GM19238 (cell line): ENCODE results near the gene CLDN20.
"Not testable (repeated sequence)": the region's sequence is repeated elsewhere in the genome, so short reads cannot be mapped to it uniquely, and the experiment has no call there.

Source experiments
- DNase-seq: peaks from one replicate; pipeline ENCODE4 v3.0.0; 2011; ENCODE audit warnings: low spot score; ENCODE audit not compliant: insufficient read length

The CLDN20 gene, protein sequence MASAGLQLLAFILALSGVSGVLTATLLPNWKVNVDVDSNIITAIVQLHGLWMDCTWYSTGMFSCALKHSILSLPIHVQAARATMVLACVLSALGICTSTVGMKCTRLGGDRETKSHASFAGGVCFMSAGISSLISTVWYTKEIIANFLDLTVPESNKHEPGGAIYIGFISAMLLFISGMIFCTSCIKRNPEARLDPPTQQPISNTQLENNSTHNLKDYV

DNA sequence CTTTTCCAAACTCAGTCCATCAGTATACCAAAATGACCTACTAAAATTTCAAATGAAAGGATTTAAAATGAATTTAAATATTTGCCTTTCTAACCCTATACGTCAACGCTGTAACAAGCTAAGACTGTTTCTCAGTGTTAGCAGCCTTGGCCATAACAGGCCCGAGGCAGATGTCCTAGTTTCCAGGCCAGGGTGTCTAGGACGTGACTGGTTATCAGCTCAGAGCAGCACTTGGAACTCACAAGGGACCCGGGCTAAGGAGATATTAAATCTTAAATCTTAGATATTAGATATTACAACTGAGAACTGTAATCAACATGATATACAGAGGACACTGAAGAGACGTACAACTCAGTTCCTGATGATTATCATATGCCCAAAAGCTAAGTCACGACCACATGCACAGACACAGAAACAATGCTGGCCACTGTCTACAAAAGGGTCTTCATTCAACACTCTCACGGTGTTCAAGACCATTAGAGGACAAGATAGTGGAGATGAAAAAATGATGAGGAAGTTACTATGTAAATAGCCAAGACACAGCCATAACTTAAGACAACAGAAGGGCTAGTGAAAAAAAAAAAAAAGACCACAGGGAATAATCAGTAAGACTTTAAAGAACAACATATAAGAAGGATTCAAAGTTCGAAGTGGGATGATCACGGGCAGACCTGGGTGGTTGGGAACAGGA is at the start of gene CLDN20:
TSS of gene CLDN20 (plus strand) at position 641 of the 691 bp plus-strand sequence. CDS start 11,707 bp downstream, outside the sequence.
- DNase-seq, result no peak

DNA sequence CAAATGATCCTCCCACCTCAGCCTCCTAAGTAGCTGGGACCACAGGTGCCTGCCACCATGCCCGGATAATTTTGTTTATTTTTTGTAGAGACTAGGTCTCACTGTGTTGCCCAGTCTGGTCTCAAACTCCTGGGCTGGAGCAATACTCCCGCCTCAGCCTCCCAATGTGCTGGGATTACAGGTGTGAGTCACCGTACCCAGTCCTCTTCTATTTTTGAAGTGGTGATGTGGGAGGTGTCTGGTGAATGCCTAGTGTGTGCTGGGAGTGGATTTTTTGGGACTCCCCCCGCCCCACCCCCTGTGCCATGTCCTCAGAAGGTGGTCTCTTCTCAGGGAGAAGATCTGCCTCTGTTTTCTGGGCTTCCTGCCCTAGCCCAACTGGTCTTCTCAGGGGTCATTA is 47.9 kb upstream of the CLDN20 start:
- no peak for DNase-seq

DNA sequence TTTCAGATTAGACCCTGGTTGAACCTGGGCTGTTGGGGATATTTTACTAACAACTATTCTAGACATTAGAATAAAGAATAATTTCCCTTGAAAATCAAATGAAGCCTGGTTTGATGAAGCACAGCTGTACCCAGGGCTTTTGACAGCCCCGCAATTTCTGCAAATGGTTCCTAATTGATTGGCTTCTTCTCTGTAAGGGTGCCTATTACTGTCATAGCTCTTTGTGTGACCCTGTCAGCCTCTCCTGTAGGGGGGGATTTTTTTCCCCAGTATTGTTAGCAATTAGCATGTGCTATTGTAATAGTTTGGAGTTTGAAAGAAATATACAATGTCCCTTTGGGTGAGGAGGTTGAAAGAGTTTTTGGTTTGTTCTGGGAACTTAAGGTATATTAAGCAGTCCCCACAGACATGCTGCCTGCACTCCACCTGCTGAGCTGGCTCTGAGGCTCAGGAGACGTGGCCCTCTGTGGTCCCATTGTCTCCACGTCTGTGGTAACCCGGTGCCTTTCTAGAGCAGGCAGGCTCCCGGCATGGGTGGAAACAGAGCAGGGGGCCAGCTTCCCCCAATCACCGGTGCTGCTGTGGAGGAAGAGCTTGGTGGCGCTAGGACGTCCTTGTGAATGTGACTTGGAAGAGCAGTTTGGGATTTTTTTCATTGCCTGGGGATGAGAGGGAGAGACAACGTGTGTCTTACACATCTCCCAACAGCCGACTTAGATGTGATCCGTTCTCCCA is 47.3 kb upstream of the CLDN20 start:
- no peak for DNase-seq

DNA sequence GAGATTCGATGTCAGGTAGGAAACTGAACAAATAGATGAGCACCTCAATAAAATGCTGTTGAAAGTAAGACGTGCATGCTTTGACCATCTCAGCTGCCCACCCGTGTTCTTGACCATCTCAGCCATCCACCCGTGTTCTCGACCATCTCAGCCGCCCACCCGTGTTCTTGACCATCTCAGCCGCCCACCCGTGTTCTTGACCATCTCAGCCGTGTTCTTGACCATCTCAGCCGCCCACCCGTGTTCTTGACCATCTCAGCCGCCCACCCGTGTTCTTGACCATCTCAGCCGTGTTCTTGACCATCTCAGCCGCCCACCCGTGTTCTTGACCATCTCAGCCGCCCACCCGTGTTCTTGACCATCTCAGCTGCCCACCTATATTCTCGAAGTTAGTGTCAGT is 45.1 kb upstream of the CLDN20 start:
- not testable (repeated sequence) for DNase-seq

DNA sequence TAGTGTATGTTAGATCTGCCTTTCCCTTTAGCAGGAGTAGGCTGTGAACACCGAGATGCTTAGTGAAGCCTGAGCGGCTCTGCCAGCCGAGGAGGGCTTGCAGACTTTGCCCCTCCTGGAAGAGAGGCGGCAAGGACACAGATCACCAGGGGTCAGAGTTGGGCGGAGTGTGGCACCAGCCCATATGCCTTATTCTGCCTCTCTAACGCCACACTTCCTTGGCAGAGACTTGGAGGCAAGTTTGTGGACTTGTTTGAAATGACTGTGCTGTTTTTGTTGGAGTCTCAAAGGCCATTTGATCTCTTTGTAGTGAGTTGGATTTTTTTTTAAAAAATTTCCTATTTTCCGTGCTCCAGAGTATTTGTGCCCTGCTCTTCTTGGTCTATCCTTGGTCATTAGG is 44.5 kb upstream of the CLDN20 start:
- no peak for DNase-seq

DNA sequence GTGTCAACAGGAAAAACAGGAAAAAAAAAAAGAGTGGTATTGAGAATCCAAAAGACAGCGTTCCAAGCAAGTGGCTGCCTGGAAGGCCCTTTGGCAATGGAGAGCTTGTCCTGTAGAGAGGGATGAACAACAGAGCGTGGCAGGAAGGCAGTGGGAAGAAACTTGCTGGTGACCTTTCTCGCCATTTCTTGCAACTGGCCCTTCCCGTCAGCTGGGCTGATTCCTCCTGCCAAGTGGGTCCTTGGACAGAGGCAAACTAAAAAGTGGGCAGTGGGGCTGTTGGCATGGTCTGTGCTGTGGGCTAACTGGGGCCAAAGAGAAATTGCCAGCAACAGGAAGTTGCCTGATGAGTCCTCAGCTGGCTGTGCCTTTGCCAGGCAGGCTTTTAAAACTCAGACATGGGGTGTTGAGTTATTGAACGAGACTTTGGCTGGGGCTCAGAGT is 43.9 kb upstream of the CLDN20 start:
- DNase-seq, result no peak

DNA sequence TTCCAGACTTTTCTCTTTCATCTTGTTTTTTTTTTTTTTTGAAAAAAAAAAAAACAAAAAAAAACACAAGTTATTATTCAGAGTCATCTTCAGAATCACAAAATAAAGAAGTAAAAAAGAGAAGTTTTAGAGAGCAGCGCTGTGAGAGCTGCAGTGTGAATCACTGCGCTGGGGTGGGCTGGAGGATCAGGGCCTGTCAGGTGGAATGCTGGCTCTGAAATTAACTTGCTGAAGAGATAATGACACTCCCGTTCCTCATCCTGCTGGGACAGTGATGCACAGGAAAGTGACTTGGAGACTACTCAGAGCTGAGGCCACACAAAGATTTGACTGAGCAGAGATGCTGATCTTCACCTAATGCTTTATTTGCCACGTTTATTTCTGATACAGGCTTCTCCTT is 42.7 kb upstream of the CLDN20 start:
- DNase-seq, result no peak

DNA sequence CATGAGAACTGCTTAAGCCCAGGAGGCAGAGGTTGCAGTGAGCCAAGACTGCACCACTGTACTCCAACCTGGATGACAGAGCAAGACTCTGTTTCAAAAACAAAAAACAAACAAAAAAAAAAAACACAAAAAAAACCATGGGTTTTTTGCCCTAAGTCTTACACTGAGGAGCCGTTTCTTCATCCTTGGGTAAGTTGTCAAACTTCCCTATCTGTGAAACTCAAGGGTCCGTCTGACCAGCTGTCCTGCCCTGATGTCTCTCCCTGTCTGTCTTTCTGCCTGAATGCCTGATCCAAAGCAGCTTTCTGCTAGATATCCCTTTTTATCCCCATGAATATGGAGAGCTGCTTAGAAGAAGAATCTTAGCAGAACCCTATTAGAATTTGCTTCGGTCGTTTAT is 41.3 kb upstream of the CLDN20 start:
- DNase-seq, result no peak

DNA sequence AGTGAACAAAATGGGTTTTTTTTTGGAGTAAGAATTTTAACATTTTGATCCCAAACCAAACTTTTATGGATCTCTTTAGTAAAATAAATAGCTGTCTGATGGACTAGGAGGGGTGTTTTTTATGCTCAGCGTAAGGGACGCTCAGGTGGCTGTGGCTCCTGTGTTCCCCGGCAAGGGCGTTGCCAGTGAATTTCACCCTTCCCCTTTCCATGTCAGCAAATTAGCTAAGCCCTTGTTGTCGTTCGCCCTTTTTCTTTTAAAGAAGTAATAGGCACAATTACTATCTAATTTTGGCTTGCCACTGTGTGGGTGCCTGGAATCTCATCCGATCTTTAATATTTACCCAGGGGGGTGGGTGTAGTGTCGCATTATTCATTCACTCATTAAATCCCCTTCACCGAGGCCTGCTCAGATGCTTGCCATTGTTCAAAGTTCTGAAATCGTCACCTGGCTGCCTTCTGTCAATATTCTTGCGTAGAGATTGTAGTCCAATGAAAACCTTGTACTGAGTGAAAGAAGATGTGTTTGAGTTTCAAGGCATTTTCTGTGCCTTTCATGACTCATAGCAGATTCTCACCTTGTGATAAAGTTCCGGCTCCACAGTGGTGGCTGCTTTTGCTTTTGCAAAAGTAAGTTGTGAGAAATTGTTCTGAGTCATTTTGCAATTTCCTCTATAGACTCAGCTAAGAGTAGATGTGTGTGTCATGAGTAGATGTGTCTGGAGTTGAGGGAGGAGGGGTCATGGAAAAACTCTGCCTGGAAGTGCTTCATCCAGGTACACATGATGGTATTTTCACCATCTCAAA is 40.0 kb upstream of the CLDN20 start:
- peak; percentile 37 for DNase-seq

DNA sequence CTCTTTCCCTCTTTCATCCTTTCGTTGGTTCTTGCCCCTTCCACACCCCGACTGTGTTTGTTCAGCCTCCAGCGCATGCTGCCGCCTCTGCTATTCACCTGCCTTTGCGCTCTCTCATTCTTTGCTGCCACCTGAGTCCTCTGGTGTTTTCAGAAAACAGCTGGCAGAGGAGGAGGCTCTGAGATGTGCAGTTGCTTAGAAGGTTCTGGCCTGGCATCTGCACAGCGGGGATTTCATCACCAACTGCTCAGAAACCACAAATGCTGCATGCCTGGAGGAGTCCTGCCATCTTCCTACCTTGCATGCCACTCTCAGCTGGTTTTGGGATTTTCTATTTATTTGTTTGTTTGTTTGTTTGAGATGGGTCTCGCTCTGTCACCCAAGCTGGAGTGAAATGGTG is 39.2 kb upstream of the CLDN20 start:
- no peak for DNase-seq

DNA sequence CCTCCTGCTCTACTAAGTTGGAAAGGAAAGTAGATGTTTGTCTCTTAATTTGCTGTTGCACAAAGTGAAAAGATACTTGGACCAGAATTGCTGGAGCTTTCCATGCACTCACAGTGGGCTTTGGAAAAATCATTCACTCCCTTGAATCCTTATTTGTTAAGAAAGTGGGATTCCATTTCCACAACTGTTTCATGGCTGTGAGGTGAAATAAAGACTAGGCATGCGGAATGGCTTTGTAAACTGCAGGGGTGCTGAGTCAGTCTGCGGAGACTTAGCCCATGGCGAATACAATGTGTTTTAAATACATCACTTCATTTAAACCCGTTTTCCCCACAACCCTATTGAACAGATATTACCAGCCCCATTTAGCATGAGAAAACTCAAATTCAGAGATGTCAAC is 36.8 kb upstream of the CLDN20 start:
- no peak for DNase-seq

DNA sequence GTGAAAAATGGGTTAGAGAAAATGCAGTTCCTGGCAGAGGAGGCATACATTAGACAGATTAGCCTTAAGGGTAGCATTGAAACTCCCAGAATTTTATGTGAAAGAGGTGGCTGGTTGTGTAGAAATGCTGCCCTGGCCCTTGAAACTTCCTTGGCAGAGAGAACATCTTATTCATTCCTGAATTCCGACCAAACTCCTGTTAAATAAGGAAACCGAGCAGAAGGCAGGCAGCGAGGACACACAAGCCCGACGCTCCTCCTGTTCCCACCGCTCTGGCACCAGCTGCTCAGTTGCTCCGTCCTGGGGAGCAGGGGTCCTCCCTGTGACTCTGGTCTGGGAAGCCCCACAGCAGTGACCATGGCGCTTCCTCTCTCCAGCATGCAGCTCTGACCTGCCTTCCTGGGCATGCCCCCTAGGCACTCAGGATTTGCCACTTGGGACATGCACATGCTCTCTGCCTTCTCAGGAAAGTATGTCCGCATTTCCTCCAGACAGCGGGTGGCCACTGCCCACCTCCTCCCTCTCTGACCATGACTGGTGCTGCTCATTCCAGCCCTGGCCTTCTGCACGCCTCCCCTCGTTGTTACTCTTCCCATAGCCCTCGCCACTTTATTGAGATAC is 35.2 kb upstream of the CLDN20 start:
- no peak for DNase-seq

DNA sequence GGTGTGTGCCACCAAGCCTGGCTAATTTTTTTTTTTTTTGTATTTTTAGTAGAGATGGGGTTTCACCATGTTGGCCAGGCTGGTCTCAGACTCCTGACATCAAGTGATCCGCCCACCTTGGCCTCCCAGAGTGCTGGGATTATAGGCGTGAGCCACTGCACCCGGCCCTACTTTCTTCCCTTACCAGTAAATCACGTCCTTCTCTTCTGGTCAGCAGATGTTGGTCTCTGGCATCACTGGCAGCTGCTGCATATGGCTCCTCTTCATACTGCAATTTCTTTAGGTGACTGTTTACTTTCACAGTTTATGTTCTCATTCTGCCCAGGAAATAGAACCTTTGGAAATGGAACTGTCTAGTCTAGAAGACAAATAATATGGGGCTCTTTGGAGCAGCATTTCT is 32.8 kb upstream of the CLDN20 start:
- not testable (repeated sequence) for DNase-seq

DNA sequence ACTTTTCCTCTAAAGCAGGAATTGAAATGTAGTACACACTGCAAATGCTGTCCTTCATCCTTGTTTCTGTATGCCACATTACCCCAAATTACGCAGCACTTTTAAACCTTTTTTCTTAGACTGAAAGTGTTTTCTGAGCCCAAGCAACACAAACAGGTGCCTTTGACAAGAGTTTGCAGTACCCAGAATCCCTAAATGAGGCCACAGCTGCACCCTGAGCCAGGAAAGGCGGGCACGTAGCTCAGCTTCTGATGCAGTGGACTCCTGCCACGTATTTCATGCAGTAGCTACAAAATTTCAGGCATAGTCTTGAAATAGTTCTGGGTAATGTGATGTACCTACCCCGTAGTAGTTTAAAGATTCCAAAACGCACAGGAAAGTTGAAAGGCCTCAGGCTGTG is 31.0 kb upstream of the CLDN20 start:
- no peak for DNase-seq

DNA sequence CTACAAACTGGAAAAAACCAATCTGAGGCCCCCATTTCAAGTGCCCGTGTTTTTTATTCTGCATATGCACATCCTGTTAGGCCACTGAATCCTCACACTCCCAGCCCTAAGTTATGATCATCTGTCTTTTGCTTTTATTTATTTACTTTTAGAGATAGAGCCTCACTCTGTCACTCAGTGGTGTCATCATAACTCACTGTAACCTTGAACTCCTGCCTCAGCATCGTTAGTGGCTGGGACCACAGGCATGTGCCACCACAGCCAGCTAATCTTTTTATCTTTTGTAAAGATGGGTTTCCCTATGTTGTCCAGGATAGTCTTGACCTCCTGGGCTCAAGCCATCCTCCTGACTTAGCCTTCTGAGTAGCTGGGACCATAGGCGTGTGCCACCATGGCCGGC is 29.6 kb upstream of the CLDN20 start:
- DNase-seq, result no peak

DNA sequence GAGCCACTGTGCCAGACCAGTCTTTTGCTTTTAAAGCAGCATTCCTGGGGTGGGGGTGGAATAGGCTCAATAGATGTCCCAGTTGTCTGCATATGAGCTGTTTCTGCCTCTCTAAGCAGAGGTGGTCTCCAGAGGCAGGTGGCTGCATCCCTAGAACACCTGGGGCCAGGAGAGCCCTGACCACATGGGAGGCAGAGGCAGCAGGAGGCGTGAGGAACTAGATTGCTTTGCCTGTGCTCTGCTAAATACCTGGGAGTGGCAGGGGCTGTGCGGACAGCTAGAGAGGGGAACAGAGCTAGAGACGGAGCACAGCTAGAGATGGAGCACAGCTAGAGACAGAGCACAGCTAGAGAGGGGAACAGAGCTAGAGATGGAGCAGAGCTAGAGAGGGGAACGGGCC is 29.1 kb upstream of the CLDN20 start:
- DNase-seq, result no peak

DNA sequence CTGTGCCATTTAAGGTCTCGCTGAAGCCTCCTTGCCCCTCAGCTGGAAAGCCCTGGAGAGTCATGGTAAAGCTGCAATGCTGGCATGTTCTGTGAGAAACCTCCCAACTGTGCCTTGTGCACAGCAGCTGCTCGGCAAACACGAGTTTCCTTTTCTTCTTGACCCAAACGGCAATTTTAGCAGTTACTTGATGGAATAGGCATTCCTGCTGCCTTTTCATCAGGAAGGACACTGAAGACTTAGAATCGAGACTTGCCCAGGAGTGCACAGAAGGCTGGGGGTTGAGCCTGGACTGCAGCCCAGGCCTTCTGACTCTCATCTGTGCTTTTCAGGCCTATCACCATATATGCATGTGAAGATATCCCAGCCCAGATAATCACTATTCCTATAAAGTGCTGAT is 28.7 kb upstream of the CLDN20 start:
- DNase-seq, result no peak

DNA sequence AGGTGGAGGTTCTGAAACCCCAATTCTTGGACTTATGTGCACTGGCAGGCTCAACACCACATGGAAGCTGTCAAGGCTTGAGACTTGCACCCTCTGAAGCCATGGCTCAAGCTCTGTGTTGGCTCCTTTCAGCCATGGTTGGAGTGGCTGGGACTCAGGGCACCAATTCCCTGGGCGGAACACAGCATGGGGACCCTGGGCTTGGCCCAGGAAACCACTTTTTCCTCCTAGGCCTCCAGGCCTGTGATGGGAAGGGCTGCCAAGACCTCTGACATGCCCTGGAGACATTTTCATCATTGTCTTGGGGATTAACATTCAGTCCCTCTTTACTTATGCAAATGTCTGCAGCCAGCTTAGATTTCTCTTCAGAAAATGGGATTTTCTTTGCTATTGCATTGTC is 26.2 kb upstream of the CLDN20 start:
- DNase-seq, result no peak

DNA sequence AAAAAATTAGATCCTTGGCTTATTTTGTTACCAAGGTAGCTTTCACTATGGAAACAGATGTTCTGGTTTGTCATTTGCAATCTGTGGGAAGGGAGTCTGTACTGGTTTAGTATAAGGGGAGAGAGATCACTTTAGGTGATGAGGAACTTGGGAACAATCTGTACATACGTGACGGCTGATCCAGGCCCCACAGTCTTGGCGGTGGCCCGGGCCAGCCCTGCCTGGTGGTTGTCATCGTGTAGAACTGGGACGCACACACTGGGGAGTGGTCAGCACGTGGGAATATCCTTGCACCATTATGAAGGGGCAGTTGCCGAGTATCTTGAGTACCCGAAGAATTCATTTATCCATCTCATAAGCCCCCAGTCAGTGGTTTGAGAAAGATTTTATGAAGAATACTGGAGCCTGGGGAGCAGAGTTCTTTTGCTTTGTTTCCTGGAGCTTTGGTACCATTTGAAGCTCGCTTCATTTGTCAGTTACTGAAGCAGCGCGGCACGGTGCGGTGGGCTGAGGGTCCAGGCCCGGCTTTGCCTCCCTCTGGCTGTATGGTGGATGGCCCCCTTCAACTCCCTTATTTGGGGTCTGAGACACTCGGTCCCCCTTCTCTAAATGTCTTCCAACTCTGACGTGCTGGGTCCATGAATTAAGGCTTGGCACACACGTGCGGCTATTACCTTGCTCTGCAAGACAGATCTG is 22.8 kb upstream of the CLDN20 start:
- DNase-seq, result no peak

DNA sequence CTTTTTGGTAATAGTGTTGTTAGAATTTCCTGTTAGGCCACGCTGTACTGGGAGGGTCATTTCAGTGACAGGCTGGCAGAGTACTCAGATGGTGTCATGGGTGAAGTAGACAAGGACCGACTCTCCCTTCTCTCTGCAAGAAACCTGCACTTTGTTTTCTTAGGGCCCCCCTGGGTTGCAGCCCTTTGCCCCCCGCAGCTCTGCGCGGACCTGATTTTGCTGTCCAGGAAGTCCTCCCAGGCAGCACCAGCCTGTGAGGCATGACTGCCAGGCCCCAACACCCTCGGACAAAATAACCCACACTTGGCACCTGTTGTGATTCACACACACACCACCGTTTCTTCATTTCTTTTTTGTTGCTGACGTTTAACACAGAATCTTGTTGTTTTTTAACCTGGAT is 21.8 kb upstream of the CLDN20 start:
- no peak for DNase-seq

DNA sequence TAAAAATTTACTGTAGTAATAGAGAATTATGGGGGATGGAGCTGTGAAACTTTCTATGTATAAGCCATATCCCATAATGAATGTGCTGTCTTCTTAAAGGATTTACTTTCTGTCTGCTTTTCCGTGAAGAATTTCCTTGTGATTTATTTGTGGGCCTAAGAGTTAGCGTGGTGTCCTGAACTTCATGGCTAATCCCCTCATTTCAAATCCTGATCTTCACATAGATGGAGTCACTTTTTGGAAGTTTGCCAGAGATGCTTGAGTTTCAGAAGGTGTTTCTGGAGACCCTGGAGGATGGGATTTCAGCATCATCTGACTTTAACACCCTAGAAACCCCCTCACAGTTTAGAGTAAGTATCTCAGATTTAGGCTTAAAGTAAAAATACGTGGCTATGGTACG is 19.4 kb upstream of the CLDN20 start:
- no peak for DNase-seq
